HEK293 (cell line): Measurements from ENCODE around the gene NAV1.
A peak's percentile ranks its signal among the peaks of the same experiment; 100 is the strongest.

ENCODE experiments used
- CTCF ChIA-PET: fragments of 350-600 bp; formaldehyde crosslinking; extraction: SDS; loops from one replicate; lab custom pipeline; 2021; ENCODE audit warnings: antibody characterized with exemption; lab: Yijun Ruan, JAX
- POLR2A ChIA-PET: fragments of 300-600 bp; formaldehyde crosslinking; extraction: SDS; loops from one replicate; lab custom pipeline; 2020; ENCODE audit warnings: antibody characterized with exemption, inconsistent platforms; lab: Yijun Ruan, JAX
- H3K27ac ChIP-seq: fragments of 200-500 bp; sonication (Bioruptor generic); 2 replicates; pipeline ENCODE4 v1.5.1; 2014; ENCODE audit warnings: low read depth, low read length, control low read depth, inconsistent platforms; ENCODE audit errors: extremely low read depth
- H3K36me3 ChIP-seq, 2 experiments: fragments of 200-500 bp in 1 of 2; sonication (Bioruptor generic) in 1 of 2; 1 replicate in 1 of 2; 2 replicates in 1 of 2; pipeline ENCODE4 v1.5.1; 2014 to 2017; ENCODE audit warnings: inconsistent platforms in 2 of 2, low read length in 2 of 2; ENCODE audit not compliant: control insufficient read depth in 2 of 2, insufficient read depth in 1 of 2
- H3K4me1 ChIP-seq: fragments of 200-500 bp; sonication (Bioruptor generic); 2 replicates; pipeline ENCODE4 v1.5.1; 2014; ENCODE audit warnings: mild to moderate bottlenecking, low read length, inconsistent platforms; ENCODE audit not compliant: control insufficient read depth, insufficient read depth
- H3K4me3 ChIP-seq: 2 replicates; pipeline ENCODE4 v1.5.1; 2011; ENCODE audit warnings: low read depth, mild to moderate bottlenecking, control low read depth, low read length, moderate library complexity
- H3K9me3 ChIP-seq: fragments of 200-500 bp; sonication (Bioruptor generic); 2 replicates; pipeline ENCODE4 v1.5.1; 2014; ENCODE audit warnings: low read depth, low read length, inconsistent platforms; ENCODE audit not compliant: control insufficient read depth, insufficient read depth
- BCL11B ChIP-seq: fragments of 450-650 bp; formaldehyde crosslinking; IDR thresholded peaks from 2 replicates; pipeline ENCODE4 v1.5.1; 2016; ENCODE audit warnings: low read depth, missing biosample characterization, missing genetic modification characterization
- EGR2 ChIP-seq: fragments of 450-650 bp; formaldehyde crosslinking; IDR thresholded peaks from 2 replicates; pipeline ENCODE4 v1.5.1; 2016; ENCODE audit warnings: low read depth, missing biosample characterization, missing genetic modification characterization
- HOXC10 ChIP-seq: sonication (generic); formaldehyde crosslinking; IDR thresholded peaks from 2 replicates; pipeline ENCODE4 v1.8.1; 2023; ENCODE audit warnings: mild to moderate bottlenecking, missing genetic modification reagents
- IKZF3 ChIP-seq: fragments of 450-650 bp; IDR thresholded peaks from 2 replicates; pipeline ENCODE4 v1.5.0; 2018; ENCODE audit warnings: missing biosample characterization, mild to moderate bottlenecking, missing genetic modification characterization, moderate library complexity
- KLF10 ChIP-seq: fragments of 450-650 bp; IDR thresholded peaks from 2 replicates; pipeline ENCODE4 v1.5.1; 2018; ENCODE audit warnings: missing biosample characterization, mild to moderate bottlenecking, missing genetic modification characterization
- KLF16 ChIP-seq: fragments of 450-650 bp; formaldehyde crosslinking; IDR thresholded peaks from 2 replicates; pipeline ENCODE4 v1.5.1; 2017; ENCODE audit warnings: missing biosample characterization, missing genetic modification characterization
- KLF17 ChIP-seq: fragments of 450-650 bp; formaldehyde crosslinking; IDR thresholded peaks from 2 replicates; pipeline ENCODE4 v1.5.1; 2016; ENCODE audit warnings: missing biosample characterization, missing genetic modification characterization
- MZF1 ChIP-seq: fragments of 450-650 bp; formaldehyde crosslinking; IDR thresholded peaks from 2 replicates; pipeline ENCODE4 v1.5.1; 2017; ENCODE audit warnings: missing biosample characterization, missing genetic modification characterization, borderline replicate concordance
- SP3 ChIP-seq: fragments of 450-650 bp; formaldehyde crosslinking; IDR thresholded peaks from 2 replicates; pipeline ENCODE4 v1.5.1; 2016; ENCODE audit warnings: missing biosample characterization, missing genetic modification characterization
- SP7 ChIP-seq: fragments of 450-650 bp; formaldehyde crosslinking; IDR thresholded peaks from 2 replicates; pipeline ENCODE4 v1.5.1; 2016; ENCODE audit warnings: missing biosample characterization, missing genetic modification characterization
- WT1 ChIP-seq: fragments of 450-650 bp; formaldehyde crosslinking; IDR thresholded peaks from 2 replicates; pipeline ENCODE4 v1.5.1; 2016; ENCODE audit warnings: missing biosample characterization, missing genetic modification characterization
- ZBTB8A ChIP-seq: fragments of 450-650 bp; formaldehyde crosslinking; IDR thresholded peaks from 2 replicates; pipeline ENCODE4 v1.5.1; 2016; ENCODE audit warnings: missing biosample characterization, missing genetic modification characterization
- ZEB2 ChIP-seq: fragments of 450-650 bp; formaldehyde crosslinking; IDR thresholded peaks from 2 replicates; pipeline ENCODE4 v1.5.1; 2016; ENCODE audit warnings: missing biosample characterization, missing genetic modification characterization
- ZFP37 ChIP-seq: fragments of 450-650 bp; formaldehyde crosslinking; IDR thresholded peaks from 2 replicates; pipeline ENCODE4 v1.5.1; 2016; ENCODE audit warnings: missing biosample characterization, missing genetic modification characterization
- ZNF23 ChIP-seq: fragments of 450-650 bp; formaldehyde crosslinking; IDR thresholded peaks from 2 replicates; pipeline ENCODE4 v1.5.1; 2016; ENCODE audit warnings: missing biosample characterization, missing genetic modification characterization, borderline replicate concordance
- ZNF341 ChIP-seq: fragments of 450-650 bp; formaldehyde crosslinking; IDR thresholded peaks from 2 replicates; pipeline ENCODE4; 2016; ENCODE audit warnings: low read depth, missing biosample characterization, missing genetic modification characterization
- ZNF37A ChIP-seq: fragments of 450-650 bp; IDR thresholded peaks from 2 replicates; pipeline ENCODE4 v1.5.1; 2018; ENCODE audit warnings: missing biosample characterization, missing genetic modification characterization
- ZNF394 ChIP-seq: fragments of 450-650 bp; formaldehyde crosslinking; IDR thresholded peaks from 2 replicates; pipeline ENCODE4 v1.5.1; 2016; ENCODE audit warnings: missing biosample characterization, missing genetic modification characterization, mild to moderate bottlenecking, moderate library complexity, borderline replicate concordance
- ZNF521 ChIP-seq: fragments of 450-650 bp; formaldehyde crosslinking; IDR thresholded peaks from 2 replicates; pipeline ENCODE4 v1.5.1; 2017; ENCODE audit warnings: missing biosample characterization, mild to moderate bottlenecking, missing genetic modification characterization
- ZNF561 ChIP-seq: fragments of 450-650 bp; IDR thresholded peaks from 2 replicates; pipeline ENCODE4 v1.5.1; 2018; ENCODE audit warnings: missing biosample characterization, missing genetic modification characterization, borderline replicate concordance
- ZNF571 ChIP-seq: fragments of 450-650 bp; formaldehyde crosslinking; IDR thresholded peaks from 2 replicates; pipeline ENCODE4 v1.5.0; 2017; ENCODE audit warnings: missing biosample characterization, missing genetic modification characterization
- ZNF600 ChIP-seq: fragments of 450-650 bp; formaldehyde crosslinking; IDR thresholded peaks from 2 replicates; pipeline ENCODE4 v1.5.1; 2016; ENCODE audit warnings: missing biosample characterization, missing genetic modification characterization
- ZNF639 ChIP-seq: fragments of 450-650 bp; formaldehyde crosslinking; IDR thresholded peaks from 2 replicates; pipeline ENCODE4 v1.5.1; 2016; ENCODE audit warnings: missing biosample characterization, missing genetic modification characterization
- ZNF658 ChIP-seq: fragments of 450-650 bp; formaldehyde crosslinking; IDR thresholded peaks from 2 replicates; pipeline ENCODE4; 2016; ENCODE audit warnings: missing biosample characterization, missing genetic modification characterization
- ZNF670 ChIP-seq: fragments of 450-650 bp; formaldehyde crosslinking; IDR thresholded peaks from 2 replicates; pipeline ENCODE4 v1.5.1; 2016; ENCODE audit warnings: missing biosample characterization, missing genetic modification characterization, low read depth
- ZNF76 ChIP-seq: fragments of 450-650 bp; formaldehyde crosslinking; IDR thresholded peaks from 2 replicates; pipeline ENCODE4; 2016; ENCODE audit warnings: low read depth, missing biosample characterization, missing genetic modification characterization, borderline replicate concordance
- ZNF843 ChIP-seq: fragments of 450-650 bp; formaldehyde crosslinking; IDR thresholded peaks from 2 replicates; pipeline ENCODE4 v1.5.1; 2016; ENCODE audit warnings: missing biosample characterization, missing genetic modification characterization
- ZSCAN4 ChIP-seq: fragments of 450-650 bp; formaldehyde crosslinking; IDR thresholded peaks from 2 replicates; pipeline ENCODE4 v1.5.1; 2017; ENCODE audit warnings: missing biosample characterization, missing genetic modification characterization
- ZXDB ChIP-seq: fragments of 450-650 bp; formaldehyde crosslinking; IDR thresholded peaks from 2 replicates; pipeline ENCODE4 v1.5.1; 2016; ENCODE audit warnings: missing biosample characterization, missing genetic modification characterization

The NAV1 gene

GRCh38 chr1:201537891-201538611 is 876 bp upstream of the NAV1 start (continued):
- peak; percentile 14; the same call in 1 of the 2 replicates for TF ChIP-seq KLF17 (tag by site-specific recombination)
- TF ChIP-seq ZNF571 (tag by site-specific recombination): no peak
- TF ChIP-seq IKZF3 (tag by site-specific recombination): peak; percentile 28; the same call in 1 of the 2 replicates
- TF ChIP-seq ZNF521: no peak
- peak; percentile 35 for TF ChIP-seq EGR2 (tag by site-specific recombination)
- no peak for TF ChIP-seq SP7

GRCh38 chr1:201539561-201540431 is 869 bp downstream of the NAV1 start:
- CTCF ChIA-PET: interaction anchor here (0.8 to 1.8 kb wide), 6 partner anchors 9 to 253 kb away, joined by 3 to 9 read pairs (median 6); no protein-coding TSS in a partner anchor
- H3K9me3 ChIP-seq: no peaks in the 10 kb centered on the region
- H3K4me1 ChIP-seq: peaks cover 4% of the 10 kb centered on the region; the same call in 1 of the 2 replicates
- no peaks in the 10 kb centered on the region for H3K36me3 ChIP-seq
- peak overlapping the region; percentile 48; the same call in 1 of the 2 replicates for H3K27ac ChIP-seq
- peak overlapping the region; percentile 54 for H3K4me3 ChIP-seq
- POLR2A ChIA-PET: interaction anchor here (0.8 to 1.4 kb wide), 6 partner anchors 8 to 290 kb away, joined by 3 to 7 read pairs (median 3); partner anchors contain the start of gene PHLDA3
- TF ChIP-seq ZNF843 (tag by site-specific recombination) (peak; percentile 51; the same call in 1 of the 2 replicates), WT1 (peak; percentile 58), BCL11B (0 out of 2 replicates have a peak, but pooled peaks have one; percentile 8), ZSCAN4 (tag by site-specific recombination) (peak; percentile 6; the same call in 1 of the 2 replicates), ZXDB (tag by site-specific recombination) (0 out of 2 replicates have a peak, but pooled peaks have one; percentile 17), ZNF658 (tag by site-specific recombination) (no peak), MZF1 (tag by site-specific recombination) (peak; percentile 66), EGR2 (tag by site-specific recombination) (peak; percentile 85), ZNF76 (tag by site-specific recombination) (peak; percentile 68; the same call in 1 of the 2 replicates), ZNF639 (tag by site-specific recombination) (peak; percentile 13; the same call in 1 of the 2 replicates), IKZF3 (tag by site-specific recombination) (peak; percentile 27; the same call in 1 of the 2 replicates), ZNF23 (tag by site-specific recombination) (no peak), ZFP37 (tag by site-specific recombination) (0 out of 2 replicates have a peak, but pooled peaks have one; percentile 18), SP3 (peak; percentile 72), ZNF37A (no peak), ZNF341 (tag by site-specific recombination) (peak; percentile 100), ZNF394 (tag by site-specific recombination) (peak; percentile 36; the same call in 1 of the 2 replicates), ZNF600 (peak; percentile 51; the same call in 1 of the 2 replicates), KLF16 (tag by site-specific recombination) (0 out of 2 replicates have a peak, but pooled peaks have one; percentile 39), HOXC10 (CRISPR knock-in tag) (no peak), ZEB2 (peak; percentile 85; the same call in 1 of the 2 replicates), ZNF670 (tag by site-specific recombination) (no peak), ZNF561 (tag by site-specific recombination) (no peak; the same call in 1 of the 2 replicates), ZBTB8A (tag by site-specific recombination) (0 out of 2 replicates have a peak, but pooled peaks have one; percentile 10), KLF10 (tag by site-specific recombination) (peak; percentile 14; the same call in 1 of the 2 replicates)
